Smooth muscle cell (in vitro differentiated cells): ENCODE data around the gene SFXN3. TPM values are rescaled to one million over a fixed set of nuclear protein-coding genes. Genes with fewer than 3 reads are reported as not detected.

Experiments
- DNase-seq: peaks from one replicate; lab custom pipeline; 2025; ENCODE audit not compliant: unreplicated experiment; lab: John Stamatoyannopoulos, UW
- H2AFZ ChIP-seq: fragments of 200-600 bp; sonication (generic); 2 replicates; pipeline ENCODE4 v1.6.0; 2016; ENCODE audit warnings: antibody characterized with exemption, low read depth, mild to moderate bottlenecking
- H3F3A ChIP-seq: fragments of 200-600 bp; sonication (generic); 2 replicates; pipeline ENCODE4 v1.6.0; 2017; ENCODE audit warnings: antibody characterized with exemption, low read depth
- H3K27ac ChIP-seq: fragments of 200-600 bp; sonication (generic); 2 replicates; pipeline ENCODE4 v1.5.1; 2016; ENCODE audit warnings: low read depth, mild to moderate bottlenecking
- H3K27me3 ChIP-seq: fragments of 200-600 bp; sonication (generic); 2 replicates; pipeline ENCODE4 v1.6.1; 2016; ENCODE audit warnings: low read depth, mild to moderate bottlenecking
- H3K36me3 ChIP-seq: fragments of 200-600 bp; sonication (generic); 2 replicates; pipeline ENCODE4 v1.5.1; 2016; ENCODE audit warnings: low read depth
- H3K4me1 ChIP-seq: fragments of 200-600 bp; sonication (generic); 2 replicates; pipeline ENCODE4 v1.5.1; 2016; ENCODE audit warnings: low read depth
- H3K4me2 ChIP-seq: fragments of 200-600 bp; sonication (generic); 2 replicates; pipeline ENCODE4 v1.6.0; 2016; ENCODE audit warnings: mild to moderate bottlenecking
- H3K4me3 ChIP-seq: fragments of 200-600 bp; sonication (generic); 2 replicates; pipeline ENCODE4 v1.5.1; 2016; ENCODE audit warnings: mild to moderate bottlenecking
- H3K79me2 ChIP-seq: fragments of 200-600 bp; sonication (generic); 2 replicates; pipeline ENCODE4 v1.6.0; 2016; ENCODE audit warnings: low read depth, mild to moderate bottlenecking
- H3K9ac ChIP-seq: fragments of 200-600 bp; sonication (generic); 2 replicates; pipeline ENCODE4 v1.6.0; 2016; ENCODE audit warnings: low read depth
- H3K9me3 ChIP-seq: fragments of 200-600 bp; sonication (generic); replicated peaks from 2 replicates; pipeline ENCODE4 v1.5.1; 2016; ENCODE audit warnings: low read depth
- H4K20me1 ChIP-seq: fragments of 200-600 bp; sonication (generic); 2 replicates; pipeline ENCODE4 v1.6.0; 2016; ENCODE audit warnings: low read depth
- WGBS: methylation state at CpG from one replicate; pipeline ENCODE4 v1.1.7; 2016; ENCODE audit warnings: low lambda C conversion rate; 5-methylcytosine and 5-hydroxymethylcytosine counted together
- polyA plus RNA-seq: library from polyadenylated mRNA; unstranded; fragments of >200 nt; fragmentation: Nextera tagmentation; extraction: Ambion mirVana; gene quantifications from 2 replicates; pipeline ENCODE4 v1.2.1, GENCODE V29; 2016
- total RNA-seq: library from RNA; depleted of rRNA; stranded (reverse); fragments of >200 nt; gene quantifications from 2 replicates; pipeline ENCODE4 v1.2.3, GENCODE V29; 2014
- TF ChIP-seq, protein P1 (sequence below): fragments of 200-600 bp; sonication (generic); IDR thresholded peaks from 2 replicates; pipeline ENCODE4 v1.5.1; 2017; ENCODE audit warnings: borderline replicate concordance, mild to moderate bottlenecking, antibody characterized with exemption; ENCODE audit not compliant: insufficient read depth, poor library complexity, severe bottlenecking

The SFXN3 gene
- total and polyA plus RNA-seq, 2 experiments from 2014 or later, result 79.1 to 92.1 TPM

DNA sequence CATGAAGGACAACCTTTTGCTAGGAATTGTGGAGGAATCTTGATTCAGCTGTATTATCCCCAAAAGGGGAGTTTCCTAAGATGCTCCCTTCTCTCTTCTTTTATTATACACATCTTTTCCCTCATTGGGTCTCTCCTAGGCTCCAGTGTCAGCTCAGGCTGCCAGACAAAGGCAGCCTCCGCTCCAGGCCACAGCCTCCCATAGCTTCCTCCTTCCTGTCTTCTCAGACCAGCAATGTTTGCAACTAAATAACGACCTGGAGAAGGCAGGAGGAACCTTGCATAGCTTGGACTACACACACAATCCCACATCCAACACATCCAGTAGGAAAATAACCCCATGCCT lies 12.3 kb downstream of the SFXN3 start:
- Histone ChIP-seq H3K27me3 (peaks cover 33% of the 10 kb centered on the region), H3K4me1 (peaks cover 18% of the 10 kb centered on the region), H3K27ac (peak overlapping the region; percentile 93), H3K4me2 (peak overlapping the region; percentile 86), H2AFZ (peak overlapping the region; percentile 74), H3K9ac (peak overlapping the region; percentile 95), H3K9me3 (no peaks in the 10 kb centered on the region), H4K20me1 (no peaks in the 10 kb centered on the region), H3K36me3 (no peaks in the 10 kb centered on the region), H3F3A (peaks cover 27% of the 10 kb centered on the region), H3K79me2 (no peaks in the 10 kb centered on the region), H3K4me3 (peak overlapping the region; percentile 70)
- 36% methylated on average over 2 of the region's 2 CpGs for WGBS
- TF ChIP-seq, protein P1, sequence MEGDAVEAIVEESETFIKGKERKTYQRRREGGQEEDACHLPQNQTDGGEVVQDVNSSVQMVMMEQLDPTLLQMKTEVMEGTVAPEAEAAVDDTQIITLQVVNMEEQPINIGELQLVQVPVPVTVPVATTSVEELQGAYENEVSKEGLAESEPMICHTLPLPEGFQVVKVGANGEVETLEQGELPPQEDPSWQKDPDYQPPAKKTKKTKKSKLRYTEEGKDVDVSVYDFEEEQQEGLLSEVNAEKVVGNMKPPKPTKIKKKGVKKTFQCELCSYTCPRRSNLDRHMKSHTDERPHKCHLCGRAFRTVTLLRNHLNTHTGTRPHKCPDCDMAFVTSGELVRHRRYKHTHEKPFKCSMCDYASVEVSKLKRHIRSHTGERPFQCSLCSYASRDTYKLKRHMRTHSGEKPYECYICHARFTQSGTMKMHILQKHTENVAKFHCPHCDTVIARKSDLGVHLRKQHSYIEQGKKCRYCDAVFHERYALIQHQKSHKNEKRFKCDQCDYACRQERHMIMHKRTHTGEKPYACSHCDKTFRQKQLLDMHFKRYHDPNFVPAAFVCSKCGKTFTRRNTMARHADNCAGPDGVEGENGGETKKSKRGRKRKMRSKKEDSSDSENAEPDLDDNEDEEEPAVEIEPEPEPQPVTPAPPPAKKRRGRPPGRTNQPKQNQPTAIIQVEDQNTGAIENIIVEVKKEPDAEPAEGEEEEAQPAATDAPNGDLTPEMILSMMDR, result no peak
- no peak for DNase-seq

- H3K27ac ChIP-seq, result no peak overlapping the region
Measured at GRCh38 chr10:101044117-101044516, 13.1 kb downstream of the SFXN3 start.

GRCh38 chr10:101046332-101047238 lies 15.6 kb downstream of the SFXN3 start:
- no peak overlapping the region for H2AFZ ChIP-seq

More at GRCh38 chr10:101044117-101044516, 13.1 kb downstream of the SFXN3 start:
- Histone ChIP-seq H3K27me3 (peaks cover 41% of the 10 kb centered on the region), H3K9ac (no peak overlapping the region), H3F3A (peaks cover 25% of the 10 kb centered on the region), H3K4me1 (peaks cover 18% of the 10 kb centered on the region), H3K36me3 (no peaks in the 10 kb centered on the region), H3K9me3 (no peaks in the 10 kb centered on the region), H4K20me1 (no peaks in the 10 kb centered on the region), H3K4me2 (no peak overlapping the region), H3K4me3 (no peak overlapping the region), H3K79me2 (no peaks in the 10 kb centered on the region), H2AFZ (no peak overlapping the region)
- DNase-seq, result no peak
- TF ChIP-seq, protein P1, result no peak
- 92% methylated on average over 2 of the region's 2 CpGs for WGBS

More at GRCh38 chr10:101046332-101047238, 15.6 kb downstream of the SFXN3 start:
- peaks cover 22% of the 10 kb centered on the region for H3K4me1 ChIP-seq
- H3K4me2 ChIP-seq, result no peak overlapping the region
- no peaks in the 10 kb centered on the region for H3K9me3 ChIP-seq
- peaks cover 17% of the 10 kb centered on the region for H3F3A ChIP-seq
- TF ChIP-seq, protein P1, result no peak
- peaks cover 62% of the 10 kb centered on the region for H3K27me3 ChIP-seq
- H3K79me2 ChIP-seq, result no peaks in the 10 kb centered on the region
- no peak overlapping the region for H3K9ac ChIP-seq
- no peak for DNase-seq
- H4K20me1 ChIP-seq, result no peaks in the 10 kb centered on the region
- H3K27ac ChIP-seq, result no peak overlapping the region
- 18% methylated on average over 25 of the region's 25 CpGs for WGBS
- no peaks in the 10 kb centered on the region for H3K36me3 ChIP-seq
- H3K4me3 ChIP-seq, result no peak overlapping the region
